ENCODE measurements around the gene STAP2.

- TF ChIP-seq EZH2 (IDR thresholded peaks at IDR 0.05; ENCODE audit: borderline replicate concordance, low read length) (no peak), CTCF (IDR thresholded peaks at IDR 0.05; ENCODE audit: low read length) (no peak)
Measured at GRCh38 chr19:4372165-4373012, 33.8 kb upstream of the STAP2 start.
